A549 (cell line): ENCODE results near the gene ARL14. TPM values are rescaled to one million over a fixed set of nuclear protein-coding genes. Genes with fewer than 3 reads are reported as not detected.
"Not testable (repeated sequence)": the region's sequence is repeated elsewhere in the genome, so short reads cannot be mapped to it uniquely, and the experiment has no call there.

Experiments
- ATAC-seq, 2 experiments: fragments of 200-7000 bp in 1 of 2; fragments of >200 bp in 1 of 2; cut with Nextera tagmentation in 1 of 2; cut with Tn5 transposase in 1 of 2; 3 replicates each; pipeline versions ENCODE4 v1.8.0 to v1.9.1; 2018 to 2020; ENCODE audit warnings: mild to moderate bottlenecking in 1 of 2, moderate library complexity in 1 of 2
- CTCF ChIA-PET: fragments of 300-600 bp; sonication (Branson Sonifier 250); formaldehyde crosslinking; extraction: SDS; loops from one replicate; lab custom pipeline; 2021; ENCODE audit warnings: antibody characterized with exemption, inconsistent platforms; lab: Yijun Ruan, JAX
- POLR2A ChIA-PET: fragments of 350-600 bp; formaldehyde crosslinking; extraction: SDS; loops from one replicate; lab custom pipeline; 2021; ENCODE audit warnings: antibody characterized with exemption, inconsistent platforms; lab: Yijun Ruan, JAX
- DNase-seq, 2 experiments: peaks; one replicate each; pipeline versions ENCODE4 v3.0.0 to v3.0.0-alpha.2; 2011 to 2016; ENCODE audit warnings: low read depth in 1 of 2, low spot score in 1 of 2
- FAIRE-seq: peaks from 2 replicates; lab custom pipeline; 2011; peaks lifted over from hg19 to GRCh38; lab: Jason Lieb, UNC
- H3K27ac ChIP-seq, 2 experiments: fragments of >200 bp; sonication (Bioruptor Twin); formaldehyde crosslinking; 3 replicates each; pipeline ENCODE4 v1.5.1; 2016 to 2017
- H3K4me1 ChIP-seq: fragments of >200 bp; sonication (Bioruptor Twin); formaldehyde crosslinking; 3 replicates; pipeline ENCODE4 v1.6.1; 2016
- H3K4me2 ChIP-seq: fragments of >200 bp; sonication (Bioruptor Twin); formaldehyde crosslinking; 3 replicates; pipeline ENCODE4 v1.6.1; 2016
- H3K4me3 ChIP-seq: fragments of >200 bp; sonication (Bioruptor Twin); formaldehyde crosslinking; 3 replicates; pipeline ENCODE4 v1.5.1; 2016
- H3K9me3 ChIP-seq: fragments of >200 bp; sonication (Bioruptor Twin); formaldehyde crosslinking; 3 replicates; pipeline ENCODE4 v1.6.1; 2016
- BCL3 ChIP-seq: fragments of >200 bp; sonication (Bioruptor Twin); formaldehyde crosslinking; IDR thresholded peaks from 3 replicates; pipeline ENCODE4 v1.6.1; 2016
- CEBPB ChIP-seq, 2 experiments: fragments of >200 bp in 1 of 2; sonication (Bioruptor Twin) in 1 of 2; formaldehyde crosslinking in 1 of 2; IDR thresholded peaks; 2 replicates each; pipeline ENCODE4 v1.6.1; 2012 to 2016
- CHD4 ChIP-seq: fragments of 200-600 bp; sonication (generic); IDR thresholded peaks from 2 replicates; pipeline ENCODE4 v1.6.1; 2016; ENCODE audit warnings: antibody characterized with exemption, mild to moderate bottlenecking, borderline replicate concordance
- E2F6 ChIP-seq: IDR thresholded peaks from 2 replicates; pipeline ENCODE4 v1.6.1; 2012; ENCODE audit warnings: low read depth, borderline replicate concordance
- ESRRA ChIP-seq: fragments of 150-350 bp; IDR thresholded peaks from 2 replicates; pipeline ENCODE4 v1.6.1; 2014; ENCODE audit warnings: mild to moderate bottlenecking, low read length, borderline replicate concordance
- FOSB ChIP-seq: fragments of 250-450 bp; sonication (Bioruptor Pico); IDR thresholded peaks from 2 replicates; pipeline ENCODE4 v1.5.0; 2020; ENCODE audit warnings: mild to moderate bottlenecking, moderate library complexity
- FOSL2 ChIP-seq, 2 experiments: fragments of 450-650 bp in 1 of 2; fragments of >200 bp in 1 of 2; sonication (Bioruptor Twin) in 1 of 2; formaldehyde crosslinking; IDR thresholded peaks; 2 replicates each; pipeline versions ENCODE4 v1.5.0 to v1.6.1; 2016 to 2020; ENCODE audit warnings: mild to moderate bottlenecking in 1 of 2, moderate library complexity in 1 of 2
- GATA3 ChIP-seq: IDR thresholded peaks from 2 replicates; pipeline ENCODE4 v1.6.1; 2012; ENCODE audit warnings: borderline replicate concordance
- HDAC2 ChIP-seq: fragments of 200-600 bp; sonication (generic); IDR thresholded peaks from 2 replicates; pipeline ENCODE4 v1.6.1; 2016
- HOXA7 ChIP-seq: fragments of 250-450 bp; sonication (Bioruptor Pico); IDR thresholded peaks from 2 replicates; pipeline ENCODE4 v1.5.0; 2020; ENCODE audit warnings: mild to moderate bottlenecking, moderate library complexity
- HOXB5 ChIP-seq: fragments of 250-450 bp; sonication (Bioruptor Pico); IDR thresholded peaks from 2 replicates; pipeline ENCODE4 v1.5.0; 2020; ENCODE audit warnings: mild to moderate bottlenecking, moderate library complexity
- JUN ChIP-seq, 2 experiments: fragments of >200 bp; sonication (Bioruptor Twin); formaldehyde crosslinking; IDR thresholded peaks; 2 replicates in 1 of 2; 3 replicates in 1 of 2; pipeline ENCODE4 v1.6.1; 2016 to 2017
- JUNB ChIP-seq: fragments of >200 bp; sonication (Bioruptor Twin); formaldehyde crosslinking; IDR thresholded peaks from 2 replicates; pipeline ENCODE4 v1.6.1; 2016
- KDM1A ChIP-seq: fragments of 200-600 bp; sonication (generic); IDR thresholded peaks from 2 replicates; pipeline ENCODE4 v1.6.1; 2016; ENCODE audit warnings: low read depth, mild to moderate bottlenecking
- PHF8 ChIP-seq: fragments of 200-600 bp; sonication (generic); IDR thresholded peaks from 2 replicates; pipeline ENCODE4 v1.6.1; 2016; ENCODE audit warnings: low read depth, mild to moderate bottlenecking, antibody characterized with exemption, moderate library complexity, borderline replicate concordance
- RARB ChIP-seq: fragments of 250-450 bp; sonication (Bioruptor Pico); IDR thresholded peaks from 2 replicates; pipeline ENCODE4 v1.8.0; 2021; ENCODE audit warnings: mild to moderate bottlenecking, moderate library complexity
- SREBF2 ChIP-seq: fragments of 450-650 bp; IDR thresholded peaks from 2 replicates; pipeline ENCODE4 v1.6.1; 2014; ENCODE audit warnings: mild to moderate bottlenecking, moderate library complexity
- TP53 ChIP-seq: fragments of 250-450 bp; sonication (Bioruptor Pico); IDR thresholded peaks from 2 replicates; pipeline ENCODE4 v1.5.0; 2021; ENCODE audit warnings: mild to moderate bottlenecking, moderate library complexity
- ZC3H11A ChIP-seq: fragments of 450-650 bp; IDR thresholded peaks from 2 replicates; pipeline ENCODE4 v1.6.1; 2014; ENCODE audit warnings: antibody characterized with exemption, mild to moderate bottlenecking
- WGBS: methylation state at CpG from one replicate; pipeline ENCODE4 v1.1.6; 2017; ENCODE audit errors: missing lambda C conversion rate; 5-methylcytosine and 5-hydroxymethylcytosine counted together
- polyA plus RNA-seq, 4 experiments: library from polyadenylated mRNA; depleted of rRNA in 3 of 4; stranded (reverse); fragments of >200 nt; fragmentation: RNase III in 1 of 4; extraction: RNeasy Plus Mini Kit Qiagen cat#74134 plus additional on column Dnase treatment in 1 of 4; gene quantifications; 2 replicates in 3 of 4; 3 replicates in 1 of 4; pipeline ENCODE4 v1.2.3, GENCODE V29; 2011 to 2017
- TF ChIP-seq, protein P1 (sequence below): fragments of 150-350 bp; IDR thresholded peaks from 2 replicates; pipeline ENCODE4 v1.6.1; 2014; ENCODE audit warnings: low read depth, mild to moderate bottlenecking, low read length
- TF ChIP-seq, protein P2 (sequence below): fragments of >200 bp; sonication (Bioruptor Twin); formaldehyde crosslinking; IDR thresholded peaks from 2 replicates; pipeline ENCODE4 v1.6.1; 2016
- TF ChIP-seq, protein P3 (sequence below): IDR thresholded peaks from 2 replicates; pipeline ENCODE4 v1.6.1; 2012

The ARL14 gene
- polyA plus RNA-seq, 2 of the 4 experiments (the other 2 are of a cell fraction): 0.14 to 0.44 TPM

DNA sequence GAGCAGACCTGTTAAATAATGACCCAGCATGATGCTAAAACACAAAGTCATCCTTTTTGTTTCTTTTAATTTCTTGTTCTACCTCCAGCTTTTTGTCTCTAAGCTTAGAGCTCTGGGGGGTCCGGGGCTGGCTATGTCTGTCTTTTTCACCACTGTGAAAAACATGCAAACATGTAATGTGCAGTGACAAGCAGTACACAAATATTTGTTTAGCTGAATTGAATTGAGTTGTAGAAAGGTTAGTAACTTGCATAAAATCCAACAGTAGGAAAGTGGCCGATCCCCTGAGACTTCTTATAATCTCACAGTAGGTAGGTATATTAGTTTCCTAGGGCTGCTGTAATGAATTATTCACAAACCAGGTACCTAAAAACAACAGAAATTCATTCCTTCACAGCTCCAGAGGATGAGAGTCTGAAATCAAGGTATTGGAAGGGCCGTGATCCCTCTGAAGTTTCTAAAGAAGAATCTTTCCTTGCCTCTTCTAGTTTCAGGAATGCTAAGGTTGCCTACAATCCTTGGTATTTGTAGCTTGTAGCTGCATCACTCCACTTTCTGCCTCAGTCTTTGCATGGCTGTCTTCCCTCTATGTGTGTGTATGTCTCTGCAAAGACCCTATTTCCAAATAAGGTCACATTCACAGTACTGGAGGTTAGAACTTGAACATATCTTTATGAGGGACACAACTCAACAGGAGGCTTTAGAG is 32.7 kb downstream of the ARL14 start:
- POLR2A ChIA-PET: no interaction called here
- no peak for ATAC-seq
- H3K9me3 ChIP-seq: no peaks in the 10 kb centered on the region
- WGBS: 28% methylated on average over 3 of the region's 3 CpGs
- no peaks in the 10 kb centered on the region for H3K4me1 ChIP-seq
- no peak for FAIRE-seq
- no peak overlapping the region for H3K4me2 ChIP-seq
- no peak overlapping the region for H3K27ac ChIP-seq
- no peak overlapping the region for H3K4me3 ChIP-seq
- CTCF ChIA-PET: interaction anchor here (0.7 to 2.1 kb wide), 5 partner anchors 11 to 234 kb away, joined by 3 to 20 read pairs (median 8); no protein-coding TSS in a partner anchor
- TF ChIP-seq HOXA7 (CRISPR knock-in tag) (no peak), KDM1A (no peak), BCL3 (no peak), SREBF2 (no peak), FOSL2 (IDR thresholded peaks at IDR 0.05) (no peak), FOSL2 (CRISPR knock-in tag; IDR thresholded peaks at IDR 0.05) (no peak), PHF8 (no peak), E2F6 (no peak), CHD4 (no peak), ESRRA (no peak), RARB (CRISPR knock-in tag) (no peak), FOSB (CRISPR knock-in tag) (no peak), HDAC2 (no peak), HOXB5 (CRISPR knock-in tag) (no peak), CEBPB (IDR thresholded peaks at IDR 0.05) (no peak)
- TF ChIP-seq, protein P1, sequence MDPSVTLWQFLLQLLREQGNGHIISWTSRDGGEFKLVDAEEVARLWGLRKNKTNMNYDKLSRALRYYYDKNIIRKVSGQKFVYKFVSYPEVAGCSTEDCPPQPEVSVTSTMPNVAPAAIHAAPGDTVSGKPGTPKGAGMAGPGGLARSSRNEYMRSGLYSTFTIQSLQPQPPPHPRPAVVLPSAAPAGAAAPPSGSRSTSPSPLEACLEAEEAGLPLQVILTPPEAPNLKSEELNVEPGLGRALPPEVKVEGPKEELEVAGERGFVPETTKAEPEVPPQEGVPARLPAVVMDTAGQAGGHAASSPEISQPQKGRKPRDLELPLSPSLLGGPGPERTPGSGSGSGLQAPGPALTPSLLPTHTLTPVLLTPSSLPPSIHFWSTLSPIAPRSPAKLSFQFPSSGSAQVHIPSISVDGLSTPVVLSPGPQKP: no peak
- TF ChIP-seq, protein P2, sequence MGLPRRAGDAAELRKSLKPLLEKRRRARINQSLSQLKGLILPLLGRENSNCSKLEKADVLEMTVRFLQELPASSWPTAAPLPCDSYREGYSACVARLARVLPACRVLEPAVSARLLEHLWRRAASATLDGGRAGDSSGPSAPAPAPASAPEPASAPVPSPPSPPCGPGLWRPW: no peak
- no peak for DNase-seq

DNA sequence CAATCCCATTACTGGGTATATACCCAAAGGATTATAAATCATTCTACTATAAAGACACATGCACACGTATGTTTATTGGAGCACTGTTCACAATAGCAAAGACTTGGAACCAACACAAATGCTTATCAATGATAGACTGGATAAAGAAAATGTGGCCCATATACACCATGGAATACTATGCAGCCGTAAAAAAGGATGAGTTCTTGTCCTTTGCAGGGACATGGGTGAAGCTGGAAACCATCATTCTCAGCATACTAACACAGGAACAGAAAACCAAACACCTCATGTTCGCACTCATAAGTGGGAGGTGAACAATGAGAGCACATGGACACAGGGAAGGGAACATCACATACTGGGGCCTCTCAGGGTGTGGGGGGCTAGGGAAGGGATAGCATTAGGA is 36.2 kb downstream of the ARL14 start:
- H3K4me2 ChIP-seq, H3K9me3 ChIP-seq, ATAC-seq, FAIRE-seq, H3K4me3 ChIP-seq, DNase-seq, H3K27ac ChIP-seq, POLR2A ChIA-PET, H3K4me1 ChIP-seq: not testable (repeated sequence)
- WGBS: 16% methylated on average over 3 of the region's 3 CpGs
- CTCF ChIA-PET: interaction anchor here (1.2 kb wide), 1 partner anchor 26 kb away, joined by 5 read pairs; no protein-coding TSS in a partner anchor

GRCh38 chr3:160719710-160720109 is 42.8 kb downstream of the ARL14 start:
- FAIRE-seq (no peak), DNase-seq (no peak), ATAC-seq (no peak)
- H3K4me3 ChIP-seq: no peak overlapping the region
- no peak overlapping the region for H3K27ac ChIP-seq
- H3K4me2 ChIP-seq: no peak overlapping the region
- ChIA-PET CTCF (no interaction called here), POLR2A (no interaction called here)
- H3K9me3 ChIP-seq: no peaks in the 10 kb centered on the region
- no peaks in the 10 kb centered on the region for H3K4me1 ChIP-seq
- WGBS: 67% methylated on average over 6 of the region's 11 CpGs
- TF ChIP-seq CEBPB (IDR thresholded peaks at IDR 0.05) (no peak), GATA3 (no peak), JUNB (no peak), TP53 (CRISPR knock-in tag) (no peak), ZC3H11A (no peak), JUN (IDR thresholded peaks at IDR 0.05) (no peak), CHD4 (no peak)
- TF ChIP-seq, protein P3, sequence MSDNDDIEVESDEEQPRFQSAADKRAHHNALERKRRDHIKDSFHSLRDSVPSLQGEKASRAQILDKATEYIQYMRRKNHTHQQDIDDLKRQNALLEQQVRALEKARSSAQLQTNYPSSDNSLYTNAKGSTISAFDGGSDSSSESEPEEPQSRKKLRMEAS: no peak
